Measurements from ENCODE around the gene PCNA. TPM values are rescaled to one million over a fixed set of nuclear protein-coding genes. Genes with fewer than 3 reads are reported as not detected.
"Not testable (repeated sequence)": the region's sequence is repeated elsewhere in the genome, so short reads cannot be mapped to it uniquely, and the experiment has no call there.

The PCNA gene
- total RNA-seq, 1 donor from 2014 or later, result 87.5 TPM

GRCh38 chr20:5072756-5073659 lies 46.8 kb downstream of the PCNA start:
- Mint-ChIP-seq H3K27ac (no peak overlapping the region), H3K9me3 (no peaks in the 10 kb centered on the region), H3K36me3 (no peaks in the 10 kb centered on the region), H3K4me1 (no peaks in the 10 kb centered on the region), H3K4me3 (no peak overlapping the region), H3K27me3 (ENCODE audit: low read depth) (no peaks in the 10 kb centered on the region)
- TF ChIP-seq CTCF (IDR thresholded peaks at IDR 0.05; ENCODE audit: unreplicated experiment), result no peak
- DNase-seq (ENCODE audit: low spot score in 2 of 2, unreplicated experiment in 2 of 2), result no peak

- not testable (repeated sequence) for H3K27me3 Mint-ChIP-seq (ENCODE audit: low read depth); DNase-seq (ENCODE audit: low spot score in 2 of 2, unreplicated experiment in 2 of 2); H3K27ac Mint-ChIP-seq; H3K4me3 Mint-ChIP-seq; H3K9me3 Mint-ChIP-seq; H3K4me1 Mint-ChIP-seq; H3K36me3 Mint-ChIP-seq
These were observed 47.8 kb downstream of the PCNA start for GRCh38 chr20:5071942-5072341.

DNA sequence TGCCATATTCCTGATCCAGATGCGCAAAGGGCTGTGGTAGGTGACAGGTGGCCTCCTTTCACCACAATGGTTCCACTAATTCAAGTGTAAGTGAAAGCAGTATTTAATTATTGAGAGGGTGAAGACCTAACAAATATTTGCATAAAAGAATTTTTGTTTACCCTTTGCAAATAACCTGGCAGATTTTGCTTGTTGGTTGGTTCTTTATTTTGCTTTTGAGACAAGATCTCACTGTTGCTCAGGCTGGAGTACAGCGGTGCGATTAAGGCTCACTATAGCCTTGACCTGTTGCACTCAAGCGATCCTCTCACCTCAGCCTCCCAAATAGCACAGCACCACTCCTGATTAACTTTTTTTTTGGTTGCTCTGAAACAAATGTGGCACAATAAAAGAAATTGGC lies 49.2 kb downstream of the PCNA start:
- H3K36me3 Mint-ChIP-seq, result no peaks in the 10 kb centered on the region
- H3K27ac Mint-ChIP-seq, result no peak overlapping the region
- DNase-seq (ENCODE audit: low spot score in 2 of 2, unreplicated experiment in 2 of 2), result no peak
- no peak for TF ChIP-seq CTCF (IDR thresholded peaks at IDR 0.05; ENCODE audit: unreplicated experiment)
- no peak overlapping the region for H3K4me3 Mint-ChIP-seq
- H3K4me1 Mint-ChIP-seq, result no peaks in the 10 kb centered on the region
- H3K27me3 Mint-ChIP-seq (ENCODE audit: low read depth), result no peaks in the 10 kb centered on the region
- H3K9me3 Mint-ChIP-seq, result no peaks in the 10 kb centered on the region

- no peaks in the 10 kb centered on the region for H3K9me3 Mint-ChIP-seq
- no peaks in the 10 kb centered on the region for H3K36me3 Mint-ChIP-seq
- H3K27ac Mint-ChIP-seq, result no peak overlapping the region
- H3K27me3 Mint-ChIP-seq (ENCODE audit: low read depth), result no peaks in the 10 kb centered on the region
- DNase-seq (ENCODE audit: low spot score in 2 of 2, unreplicated experiment in 2 of 2), result no peak
- no peak overlapping the region for H3K4me3 Mint-ChIP-seq
- no peak for TF ChIP-seq CTCF (IDR thresholded peaks at IDR 0.05; ENCODE audit: unreplicated experiment)
- no peaks in the 10 kb centered on the region for H3K4me1 Mint-ChIP-seq
These were observed 49.7 kb downstream of the PCNA start for GRCh38 chr20:5070081-5070480.

DNA sequence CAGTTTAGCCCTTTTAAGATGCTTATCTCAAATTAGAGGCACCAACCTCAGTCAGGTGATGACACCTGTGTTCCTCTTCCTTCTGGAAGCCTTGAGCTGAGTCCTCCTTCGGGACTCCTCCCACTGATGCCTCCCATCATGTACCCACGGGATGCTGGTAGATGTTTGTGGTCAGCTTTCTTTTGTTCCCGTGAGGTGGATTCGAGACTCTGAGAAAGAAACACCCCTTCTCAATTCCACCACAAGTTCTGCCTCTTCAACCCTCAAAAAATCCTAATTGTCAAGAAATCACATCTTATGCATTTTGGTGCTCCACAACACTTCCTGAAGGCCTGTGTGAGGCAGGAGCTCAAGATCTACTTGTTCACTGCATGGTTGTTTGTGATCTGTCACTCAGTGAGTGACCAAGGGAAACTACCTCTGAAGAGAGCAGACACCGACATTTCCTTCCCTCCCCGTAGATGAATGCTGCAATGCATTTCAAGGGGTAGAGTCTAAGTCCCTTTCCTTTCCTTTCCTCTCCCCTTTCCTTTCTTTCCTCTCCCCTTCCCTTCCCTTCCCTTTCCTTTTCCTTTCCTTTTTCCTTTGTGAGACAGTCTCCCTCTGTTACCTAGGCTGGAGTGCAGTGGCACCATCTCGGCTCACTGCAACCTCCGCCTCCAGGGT lies 50.5 kb downstream of the PCNA start:
- no peak overlapping the region for H3K4me3 Mint-ChIP-seq
- H3K36me3 Mint-ChIP-seq, result no peaks in the 10 kb centered on the region
- no peaks in the 10 kb centered on the region for H3K4me1 Mint-ChIP-seq
- no peak for TF ChIP-seq CTCF (IDR thresholded peaks at IDR 0.05; ENCODE audit: unreplicated experiment)
- no peaks in the 10 kb centered on the region for H3K9me3 Mint-ChIP-seq
- H3K27ac Mint-ChIP-seq, result no peak overlapping the region
- no peaks in the 10 kb centered on the region for H3K27me3 Mint-ChIP-seq (ENCODE audit: low read depth)
- DNase-seq (ENCODE audit: low spot score in 2 of 2, unreplicated experiment in 2 of 2), result no peak

All from mesothelial cell of epicardium (in vitro differentiated cells).